C4-2B (cell line): ENCODE data around the gene TUBGCP3.
A peak's percentile ranks its signal among the peaks of the same experiment; 100 is the strongest.

Experiments
- CTCF ChIP-seq: fragments of 450-650 bp; conservative IDR thresholded peaks from 2 replicates; pipeline ENCODE4 v1.5.1; 2017; ENCODE audit warnings: mild to moderate bottlenecking
- ZFX ChIP-seq: fragments of 450-650 bp; IDR thresholded peaks from 2 replicates; pipeline ENCODE4 v1.6.1; 2017

DNA sequence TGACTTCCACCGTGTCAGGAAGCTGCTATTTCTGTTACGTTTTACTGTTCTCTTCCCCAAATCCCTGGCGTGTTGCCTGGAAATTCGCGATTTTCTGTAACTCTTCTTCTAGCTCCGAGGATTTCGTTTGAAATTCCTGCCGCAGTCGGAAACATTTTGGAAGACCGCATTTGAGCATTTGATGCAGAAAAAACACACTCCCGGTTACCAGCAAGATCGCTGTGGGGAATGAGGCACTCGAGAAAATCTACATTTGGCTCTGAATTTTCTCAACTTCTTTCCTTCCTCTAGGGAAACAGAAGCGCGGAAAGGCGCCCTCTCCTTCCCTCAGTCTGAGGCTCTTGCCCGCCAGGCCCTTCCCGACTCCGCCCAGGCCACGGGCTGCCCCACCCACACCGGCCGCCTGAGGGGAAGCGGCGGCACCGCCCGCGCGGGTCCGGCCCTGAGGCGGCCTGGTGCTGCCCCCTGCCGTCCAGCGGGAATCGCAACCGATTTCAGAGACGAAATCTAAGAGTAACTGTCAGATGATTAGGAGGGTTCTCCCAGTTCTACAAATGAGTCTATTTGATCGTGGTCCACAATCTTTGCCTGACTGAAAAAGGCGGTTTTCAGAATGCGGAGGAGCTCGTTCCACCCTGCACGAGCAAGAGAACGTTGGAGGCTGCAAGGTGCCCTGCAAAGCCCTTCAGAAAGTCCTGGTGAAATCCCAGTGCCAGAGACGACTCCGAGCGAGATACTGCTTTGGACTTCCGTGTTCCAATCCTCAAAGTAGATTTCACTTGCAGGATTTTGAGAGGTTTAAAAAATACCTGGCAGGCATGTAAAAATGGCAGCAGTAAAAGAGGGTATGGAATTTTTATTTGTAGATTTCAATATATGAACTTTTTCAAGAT lies 18.4 kb upstream of the TUBGCP3 start:
- TF ChIP-seq CTCF, result peak; percentile 97
- TF ChIP-seq ZFX, result no peak
